Peyer's patch (tissue), 4 donors: Measurements from ENCODE around the gene OCEL1. TPM values are rescaled to one million over a fixed set of nuclear protein-coding genes. Genes with fewer than 3 reads are reported as not detected.
A peak's percentile ranks its signal among the peaks of the same experiment; 100 is the strongest.

Source experiments
- DNase-seq, 3 donors: peaks; one replicate each; pipeline ENCODE4 v3.0.0-alpha.2; 2017 to 2019
- H3K27ac ChIP-seq, 4 donors: fragments of 200-600 bp; sonication (generic); one replicate each; pipeline ENCODE4 v1.5.1; 2016 to 2019
- H3K27me3 ChIP-seq, 2 donors: fragments of 200-600 bp; sonication (generic); one replicate each; pipeline ENCODE4 v1.5.1; 2019
- H3K36me3 ChIP-seq, 3 donors: fragments of 200-600 bp; sonication (generic); one replicate each; pipeline ENCODE4 v1.5.1; 2016 to 2019
- H3K4me1 ChIP-seq, 4 donors: fragments of 200-600 bp; sonication (generic); one replicate each; pipeline ENCODE4 v1.5.1; 2016 to 2019
- H3K4me3 ChIP-seq, 4 donors: fragments of 200-600 bp; sonication (generic); 1 replicate in 3 of 4; 2 replicates in 1 of 4; pipeline ENCODE4 v1.5.1; 2016 to 2019; ENCODE audit warnings: mild to moderate bottlenecking in 1 of 4
- H3K9me3 ChIP-seq, 4 donors: fragments of 200-600 bp; sonication (generic); one replicate each; pipeline ENCODE4 v1.5.1; 2016 to 2019; ENCODE audit warnings: mild to moderate bottlenecking in 1 of 4
- POLR2A ChIP-seq, 2 donors: fragments of 450-650 bp; IDR thresholded peaks; one replicate each; pipeline ENCODE4 v1.5.1; 2017; ENCODE audit warnings: antibody characterized with exemption in 2 of 2, mild to moderate bottlenecking in 2 of 2, moderate library complexity in 2 of 2
- total RNA-seq, 4 donors: library from RNA; depleted of rRNA; stranded (reverse); fragments of >200 nt; gene quantifications; one replicate each; pipeline ENCODE4 v1.1.0, GENCODE V29; 2016
- TF ChIP-seq, protein P1 (sequence below), 6 experiments: fragments of 450-650 bp in 4 of 6; fragments of 200-600 bp in 2 of 6; sonication (generic) in 1 of 6; IDR thresholded peaks; one replicate each; pipeline ENCODE4 v1.5.1; 2017 to 2019; ENCODE audit warnings: antibody characterized with exemption in 6 of 6, mild to moderate bottlenecking in 3 of 6, moderate library complexity in 1 of 6

Gene OCEL1
- total RNA-seq, 4 donors from 2014 or later, result 8.3 to 38.5 (median 30.8) TPM

DNA sequence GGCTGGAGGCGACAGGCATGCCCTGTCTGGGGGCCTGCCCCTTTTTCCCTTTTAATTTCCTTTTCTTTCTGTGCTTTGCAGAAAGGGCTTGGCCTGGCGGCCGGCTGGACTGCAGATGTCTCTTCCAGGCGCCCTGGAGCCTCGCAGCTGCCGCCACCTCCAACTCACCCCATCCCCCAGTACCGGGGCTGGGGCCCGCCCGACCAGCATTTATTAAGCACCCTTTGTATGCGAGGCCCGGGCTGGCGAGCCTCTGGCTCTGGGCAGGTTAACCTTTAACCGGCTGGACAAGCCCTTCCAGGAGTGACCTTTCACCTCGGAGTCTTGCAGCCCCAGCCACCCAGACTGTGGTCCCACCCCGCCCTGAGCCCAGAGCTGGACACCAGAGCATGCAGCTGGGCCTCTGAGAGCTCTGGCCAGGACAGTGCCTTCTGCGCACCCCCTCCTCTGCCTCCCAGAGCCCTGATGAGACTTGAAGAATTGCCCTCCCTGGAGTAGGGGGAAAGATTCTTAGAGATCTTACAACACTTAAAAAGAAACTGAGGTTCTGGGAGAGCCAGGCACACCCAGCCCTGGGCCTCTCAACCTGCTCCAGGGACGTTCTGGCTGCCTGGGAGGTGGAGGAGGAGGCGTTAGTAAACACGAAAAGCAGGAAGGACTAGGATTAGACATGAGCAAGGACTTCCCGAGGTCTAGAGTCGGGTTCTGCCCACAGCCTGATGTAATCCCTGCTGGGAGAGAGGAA lies 20.8 kb downstream of the OCEL1 start:
- peak in 2 of 3 donors; percentile 79 for DNase-seq
- Histone ChIP-seq H3K27ac (peak overlapping the region; percentile 79 to 92 (median 90)), H3K36me3 (no peaks in the 10 kb centered on the region), H3K4me1 (peaks cover 7 to 47% (median 13%) of the 10 kb centered on the region in 4 donors), H3K27me3 (no peaks in the 10 kb centered on the region), H3K4me3 (peak overlapping the region; percentile 57 to 93 (median 74)), H3K9me3 (no peaks in the 10 kb centered on the region)
- TF ChIP-seq POLR2A (IDR thresholded peaks at IDR 0.05), result peak; percentile 9 to 27
- TF ChIP-seq, protein P1, sequence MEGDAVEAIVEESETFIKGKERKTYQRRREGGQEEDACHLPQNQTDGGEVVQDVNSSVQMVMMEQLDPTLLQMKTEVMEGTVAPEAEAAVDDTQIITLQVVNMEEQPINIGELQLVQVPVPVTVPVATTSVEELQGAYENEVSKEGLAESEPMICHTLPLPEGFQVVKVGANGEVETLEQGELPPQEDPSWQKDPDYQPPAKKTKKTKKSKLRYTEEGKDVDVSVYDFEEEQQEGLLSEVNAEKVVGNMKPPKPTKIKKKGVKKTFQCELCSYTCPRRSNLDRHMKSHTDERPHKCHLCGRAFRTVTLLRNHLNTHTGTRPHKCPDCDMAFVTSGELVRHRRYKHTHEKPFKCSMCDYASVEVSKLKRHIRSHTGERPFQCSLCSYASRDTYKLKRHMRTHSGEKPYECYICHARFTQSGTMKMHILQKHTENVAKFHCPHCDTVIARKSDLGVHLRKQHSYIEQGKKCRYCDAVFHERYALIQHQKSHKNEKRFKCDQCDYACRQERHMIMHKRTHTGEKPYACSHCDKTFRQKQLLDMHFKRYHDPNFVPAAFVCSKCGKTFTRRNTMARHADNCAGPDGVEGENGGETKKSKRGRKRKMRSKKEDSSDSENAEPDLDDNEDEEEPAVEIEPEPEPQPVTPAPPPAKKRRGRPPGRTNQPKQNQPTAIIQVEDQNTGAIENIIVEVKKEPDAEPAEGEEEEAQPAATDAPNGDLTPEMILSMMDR (IDR thresholded peaks at IDR 0.05), result no peak

DNA sequence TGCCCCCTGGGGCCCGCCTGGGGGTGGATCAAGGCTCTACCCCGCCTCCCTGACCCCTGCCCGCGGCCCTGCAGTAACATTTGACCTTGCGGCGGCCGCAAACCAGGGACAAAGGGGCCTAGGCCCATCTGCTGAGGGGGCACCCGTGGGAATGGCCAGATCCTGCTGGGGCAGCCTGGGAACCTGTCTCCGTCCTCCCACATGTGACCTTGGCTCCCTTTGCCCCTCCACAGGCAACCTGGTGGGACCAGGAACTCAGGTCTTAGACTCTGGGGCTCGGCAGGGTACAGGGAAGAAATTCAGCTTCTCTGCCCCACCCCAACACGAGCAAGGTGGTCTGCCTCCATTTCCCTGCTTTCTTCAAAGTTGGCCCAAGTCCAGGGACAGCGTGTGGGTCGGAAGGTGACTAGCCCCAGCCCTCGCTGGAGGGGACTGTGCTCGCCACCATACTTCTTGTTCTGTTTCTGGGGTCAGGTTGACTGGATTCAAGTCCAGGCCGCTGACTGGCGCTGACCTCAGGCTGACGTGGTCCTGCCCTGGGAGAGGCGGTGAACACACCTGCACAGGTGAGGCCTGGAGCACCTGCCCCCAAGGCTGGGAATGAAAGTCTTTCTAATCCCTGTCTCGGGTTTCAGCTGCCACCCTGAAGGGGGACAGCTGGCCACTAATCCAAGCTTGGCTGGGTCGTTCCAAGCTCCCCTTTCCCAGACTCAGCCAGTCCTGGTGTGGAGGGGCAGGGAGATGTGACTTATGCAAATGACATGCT lies 22.2 kb downstream of the OCEL1 start:
- TF ChIP-seq, protein P1 (IDR thresholded peaks at IDR 0.05), result no peak
- peak in 1 of 2 donors; percentile 21 for TF ChIP-seq POLR2A (IDR thresholded peaks at IDR 0.05)
- Histone ChIP-seq H3K27ac (peak overlapping the region in 3 of 4 donors; percentile 67 to 88 (median 79)), H3K4me3 (no peak overlapping the region), H3K36me3 (no peaks in the 10 kb centered on the region), H3K27me3 (no peaks in the 10 kb centered on the region), H3K9me3 (no peaks in the 10 kb centered on the region), H3K4me1 (peaks cover 7 to 34% (median 13%) of the 10 kb centered on the region in 4 donors)
- peak in 2 of 3 donors; percentile 75 to 82 for DNase-seq

DNA sequence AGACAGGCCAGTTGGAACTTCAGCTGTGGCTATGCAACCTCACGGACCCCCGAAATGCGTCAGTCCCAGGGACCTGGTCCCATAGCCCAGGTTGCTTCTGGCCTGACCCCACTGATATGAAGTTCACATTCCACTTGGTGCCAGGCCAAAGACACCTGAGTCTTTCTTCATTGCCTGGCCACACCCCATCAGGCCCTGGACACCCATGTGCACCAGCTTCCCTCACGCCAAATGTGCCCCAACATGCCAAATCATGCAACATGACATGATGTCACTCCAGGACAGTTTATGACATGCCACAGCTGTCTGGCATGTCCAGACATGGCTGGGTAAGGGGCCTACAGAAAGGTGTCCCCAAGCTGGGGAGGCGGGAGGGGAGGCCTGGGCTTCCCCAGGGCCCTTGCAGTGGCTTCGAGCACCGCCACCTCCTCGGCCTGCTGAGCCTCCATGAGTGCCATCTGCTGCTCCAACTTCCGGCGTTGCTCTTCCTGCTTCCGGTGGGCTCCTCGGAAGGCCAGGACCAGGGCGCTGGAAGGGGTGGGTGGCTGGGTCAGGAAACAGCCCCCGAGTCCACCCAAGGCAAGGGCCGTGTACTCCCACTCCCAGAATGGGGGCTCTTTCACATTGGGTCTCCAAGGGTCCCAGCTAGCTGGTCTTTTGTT lies 24.0 kb downstream of the OCEL1 start:
- no peaks in the 10 kb centered on the region for H3K9me3 ChIP-seq
- TF ChIP-seq, protein P1 (IDR thresholded peaks at IDR 0.05), result no peak
- no peak for TF ChIP-seq POLR2A (IDR thresholded peaks at IDR 0.05)
- peak overlapping the region in 1 of 4 donors; percentile 79 for H3K27ac ChIP-seq
- peaks cover 7 to 31% (median 9%) of the 10 kb centered on the region in 4 donors for H3K4me1 ChIP-seq
- no peak overlapping the region for H3K4me3 ChIP-seq
- no peaks in the 10 kb centered on the region for H3K36me3 ChIP-seq
- DNase-seq, result peak in 2 of 3 donors; percentile 47 to 82
- no peaks in the 10 kb centered on the region for H3K27me3 ChIP-seq

DNA sequence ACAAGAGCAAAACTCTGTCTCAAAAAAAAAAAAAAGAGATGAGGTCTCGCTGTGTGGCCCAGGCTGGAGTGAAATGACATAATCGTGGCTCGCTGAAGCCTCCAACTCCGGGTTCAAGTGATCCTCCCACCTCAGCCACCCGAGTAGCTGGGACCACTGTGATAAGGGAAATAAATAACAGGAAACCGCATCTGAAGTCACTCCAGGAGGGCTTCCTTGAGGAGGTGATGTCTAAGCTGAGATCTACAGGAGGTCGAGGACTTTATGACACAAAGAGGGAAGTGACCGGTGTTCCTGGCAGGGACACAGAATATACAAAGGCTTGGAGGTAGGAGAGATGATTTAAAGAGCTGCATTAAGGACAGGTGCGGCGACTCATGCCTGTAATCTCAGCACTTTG lies 28.6 kb downstream of the OCEL1 start:
- no peak for TF ChIP-seq POLR2A (IDR thresholded peaks at IDR 0.05)
- TF ChIP-seq, protein P1 (IDR thresholded peaks at IDR 0.05), result no peak
- no peaks in the 10 kb centered on the region for H3K4me1 ChIP-seq
- no peaks in the 10 kb centered on the region for H3K9me3 ChIP-seq
- H3K27ac ChIP-seq, result no peak overlapping the region
- H3K4me3 ChIP-seq, result no peak overlapping the region
- no peak for DNase-seq
- no peaks in the 10 kb centered on the region for H3K27me3 ChIP-seq
- H3K36me3 ChIP-seq, result no peaks in the 10 kb centered on the region

DNA sequence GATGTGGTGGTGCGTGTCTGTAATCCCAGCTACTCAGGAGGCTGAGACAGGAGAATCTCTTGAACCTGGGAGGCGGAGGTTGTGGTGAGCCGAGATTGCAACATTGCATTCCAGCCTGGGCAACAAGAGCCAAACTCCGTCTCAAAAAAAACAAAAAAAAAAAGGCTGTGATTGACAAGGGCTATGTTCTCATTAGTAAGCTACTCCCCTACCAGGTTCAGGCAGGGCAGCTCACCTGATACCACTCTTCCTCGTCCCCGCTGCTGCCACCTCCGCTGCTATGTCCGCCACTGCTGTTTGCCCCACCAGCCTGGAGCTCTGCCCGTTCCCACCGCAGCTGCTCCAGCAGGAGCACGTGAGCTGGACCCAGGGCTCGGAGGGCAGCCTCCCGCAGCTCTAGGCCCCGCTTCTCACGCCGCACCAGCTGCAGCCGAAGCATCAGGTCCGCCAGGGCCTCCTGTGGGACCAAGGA lies 29.2 kb downstream of the OCEL1 start:
- Histone ChIP-seq H3K27ac (no peak overlapping the region), H3K4me3 (no peak overlapping the region), H3K36me3 (no peaks in the 10 kb centered on the region), H3K27me3 (no peaks in the 10 kb centered on the region), H3K4me1 (no peaks in the 10 kb centered on the region), H3K9me3 (no peaks in the 10 kb centered on the region)
- no peak for DNase-seq
- no peak for TF ChIP-seq POLR2A (IDR thresholded peaks at IDR 0.05)
- TF ChIP-seq, protein P1 (IDR thresholded peaks at IDR 0.05), result no peak
